Left ventricle myocardium inferior (tissue), 1 donor: ENCODE measurements around the gene WBP2NL. TPM values are rescaled to one million over a fixed set of nuclear protein-coding genes. Genes with fewer than 3 reads are reported as not detected.
"Not testable (repeated sequence)": the region's sequence is repeated elsewhere in the genome, so short reads cannot be mapped to it uniquely, and the experiment has no call there.

ENCODE experiments used
- DNase-seq: peaks from one replicate; pipeline ENCODE4 v3.0.0-alpha.2; 2020
- H3K27ac ChIP-seq: fragments of 200-600 bp; replicated peaks from 2 replicates; pipeline ENCODE4 v1.8.0; 2021
- H3K27me3 ChIP-seq: fragments of 200-600 bp; 2 replicates; pipeline ENCODE4 v1.8.0; 2021; ENCODE audit warnings: low read depth
- H3K36me3 ChIP-seq: fragments of 200-600 bp; 2 replicates; pipeline ENCODE4 v1.8.0; 2021
- H3K4me1 ChIP-seq: fragments of 200-600 bp; 2 replicates; pipeline ENCODE4 v1.8.0; 2021
- H3K4me3 ChIP-seq: fragments of 200-600 bp; 2 replicates; pipeline ENCODE4 v1.8.0; 2021; ENCODE audit warnings: mild to moderate bottlenecking, moderate library complexity
- H3K9me3 ChIP-seq: fragments of 200-600 bp; replicated peaks from 2 replicates; pipeline ENCODE4 v1.8.0; 2021
- intact Hi-C: fragments of 100-400 bp; cut with micrococcal nuclease; formaldehyde crosslinking; loops from one replicate; pipeline ENCODE4 v1.11.0; 2022
- long read RNA-seq: library from polyadenylated mRNA; unstranded; transcript quantifications from one replicate; pipeline ENCODE4 v2.0.0, GENCODE V29; 2021
- total RNA-seq: library from RNA; stranded (reverse); fragmentation: NEBNext Ultra II Directional; extraction: Animal tissue kit (Norgen Biotek cat#: 25700); gene quantifications from one replicate; pipeline ENCODE4 v1.2.1, GENCODE V29; 2021
- TF ChIP-seq, protein P1 (sequence below): fragments of 200-600 bp; IDR thresholded peaks from 2 replicates; pipeline ENCODE4 v1.8.0; 2021; ENCODE audit warnings: antibody characterized with exemption, mild to moderate bottlenecking, borderline replicate concordance
- donor health status: DM: no; HTN: yes; CAD: no; lungs with severe emphysema.

Gene WBP2NL, protein sequence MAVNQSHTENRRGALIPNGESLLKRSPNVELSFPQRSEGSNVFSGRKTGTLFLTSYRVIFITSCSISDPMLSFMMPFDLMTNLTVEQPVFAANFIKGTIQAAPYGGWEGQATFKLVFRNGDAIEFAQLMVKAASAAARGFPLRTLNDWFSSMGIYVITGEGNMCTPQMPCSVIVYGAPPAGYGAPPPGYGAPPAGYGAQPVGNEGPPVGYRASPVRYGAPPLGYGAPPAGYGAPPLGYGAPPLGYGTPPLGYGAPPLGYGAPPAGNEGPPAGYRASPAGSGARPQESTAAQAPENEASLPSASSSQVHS
- 0.22 TPM for total RNA-seq
- long read RNA-seq = 0 reads

DNA sequence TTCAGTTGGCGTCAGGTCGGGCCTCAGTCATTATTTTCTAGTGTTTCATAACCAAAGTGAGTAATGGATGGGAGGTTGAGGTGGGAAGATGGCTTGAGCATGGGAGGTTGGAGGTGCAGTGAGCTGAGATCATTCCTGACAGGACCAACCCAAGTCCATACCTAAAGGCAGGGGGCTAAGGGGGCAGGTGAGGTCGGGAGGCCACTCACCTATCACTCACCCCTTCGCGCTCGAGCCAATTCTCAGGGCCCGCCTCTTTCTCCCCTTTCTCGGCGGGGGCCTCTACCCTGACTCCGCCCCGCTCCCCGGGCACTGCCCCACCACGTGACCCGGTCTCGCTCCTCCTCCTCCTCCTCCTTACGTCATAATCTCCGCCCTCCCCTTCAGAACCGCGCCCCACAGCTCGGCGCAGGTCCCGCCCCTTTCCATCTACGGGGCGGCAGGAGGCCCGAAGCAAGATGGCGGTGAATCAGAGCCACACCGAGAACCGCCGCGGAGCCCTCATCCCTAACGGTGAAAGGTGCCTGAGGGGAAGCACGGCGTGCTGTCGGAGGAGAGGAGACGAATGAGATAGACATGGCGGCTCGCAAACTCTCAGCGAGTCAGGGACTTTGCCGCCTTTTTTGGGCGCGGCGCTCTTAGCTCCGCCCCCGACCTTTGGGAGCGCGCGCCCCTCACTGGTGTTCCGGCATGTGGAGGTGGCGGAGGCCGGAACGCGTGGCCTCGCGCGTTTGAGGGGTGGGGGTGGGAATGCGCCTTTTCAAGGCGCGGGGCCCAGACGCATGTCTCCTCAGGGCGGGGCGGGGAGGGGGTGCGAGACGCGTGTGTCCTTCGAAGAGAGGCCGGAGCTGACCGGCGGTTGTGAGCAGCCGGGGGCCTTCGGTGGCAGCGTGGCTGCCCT lies at the start of gene WBP2NL:
TSS of gene WBP2NL (plus strand) at position 428 of the 901 bp plus-strand sequence. CDS start at position 459, 31 bp downstream.
- DNase-seq = peak; percentile 73
- Histone ChIP-seq H3K4me3 (peak within 1 kb of the TSS; percentile 62), H3K4me1 (peaks cover 9% of the 10 kb centered on the region), H3K9me3 (no peaks in the 10 kb centered on the region), H3K36me3 (no peaks in the 10 kb centered on the region), H3K27me3 (peaks cover 26% of the 10 kb centered on the region), H3K27ac (no peak within 1 kb of the TSS)
- TF ChIP-seq, protein P1, sequence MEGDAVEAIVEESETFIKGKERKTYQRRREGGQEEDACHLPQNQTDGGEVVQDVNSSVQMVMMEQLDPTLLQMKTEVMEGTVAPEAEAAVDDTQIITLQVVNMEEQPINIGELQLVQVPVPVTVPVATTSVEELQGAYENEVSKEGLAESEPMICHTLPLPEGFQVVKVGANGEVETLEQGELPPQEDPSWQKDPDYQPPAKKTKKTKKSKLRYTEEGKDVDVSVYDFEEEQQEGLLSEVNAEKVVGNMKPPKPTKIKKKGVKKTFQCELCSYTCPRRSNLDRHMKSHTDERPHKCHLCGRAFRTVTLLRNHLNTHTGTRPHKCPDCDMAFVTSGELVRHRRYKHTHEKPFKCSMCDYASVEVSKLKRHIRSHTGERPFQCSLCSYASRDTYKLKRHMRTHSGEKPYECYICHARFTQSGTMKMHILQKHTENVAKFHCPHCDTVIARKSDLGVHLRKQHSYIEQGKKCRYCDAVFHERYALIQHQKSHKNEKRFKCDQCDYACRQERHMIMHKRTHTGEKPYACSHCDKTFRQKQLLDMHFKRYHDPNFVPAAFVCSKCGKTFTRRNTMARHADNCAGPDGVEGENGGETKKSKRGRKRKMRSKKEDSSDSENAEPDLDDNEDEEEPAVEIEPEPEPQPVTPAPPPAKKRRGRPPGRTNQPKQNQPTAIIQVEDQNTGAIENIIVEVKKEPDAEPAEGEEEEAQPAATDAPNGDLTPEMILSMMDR = no peak
- intact Hi-C loops = no loop called here

DNA sequence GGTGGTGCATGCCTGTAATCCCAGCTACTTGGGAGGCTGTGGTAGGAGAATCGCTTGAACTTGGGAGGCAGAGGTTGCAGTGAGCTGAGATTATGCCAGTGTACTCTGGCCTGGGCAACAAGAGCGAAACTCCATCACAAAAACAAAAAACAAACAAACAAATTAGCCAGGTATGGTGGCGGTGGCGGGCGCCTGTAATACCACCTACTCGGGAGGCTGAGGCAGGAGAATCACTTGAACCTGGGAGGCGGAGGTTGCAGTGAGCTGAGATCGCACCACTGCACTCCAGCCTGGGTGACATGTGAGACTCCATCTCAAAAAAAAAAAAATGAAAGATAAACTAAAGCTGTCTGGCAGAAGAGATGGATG lies 49.7 kb upstream of the WBP2NL start:
- H3K9me3 ChIP-seq, DNase-seq, H3K36me3 ChIP-seq, intact Hi-C loops, H3K4me3 ChIP-seq, H3K27ac ChIP-seq: not testable (repeated sequence)
- Histone ChIP-seq H3K27me3 (peaks cover 22% of the 10 kb centered on the region), H3K4me1 (peaks cover 18% of the 10 kb centered on the region)

DNA sequence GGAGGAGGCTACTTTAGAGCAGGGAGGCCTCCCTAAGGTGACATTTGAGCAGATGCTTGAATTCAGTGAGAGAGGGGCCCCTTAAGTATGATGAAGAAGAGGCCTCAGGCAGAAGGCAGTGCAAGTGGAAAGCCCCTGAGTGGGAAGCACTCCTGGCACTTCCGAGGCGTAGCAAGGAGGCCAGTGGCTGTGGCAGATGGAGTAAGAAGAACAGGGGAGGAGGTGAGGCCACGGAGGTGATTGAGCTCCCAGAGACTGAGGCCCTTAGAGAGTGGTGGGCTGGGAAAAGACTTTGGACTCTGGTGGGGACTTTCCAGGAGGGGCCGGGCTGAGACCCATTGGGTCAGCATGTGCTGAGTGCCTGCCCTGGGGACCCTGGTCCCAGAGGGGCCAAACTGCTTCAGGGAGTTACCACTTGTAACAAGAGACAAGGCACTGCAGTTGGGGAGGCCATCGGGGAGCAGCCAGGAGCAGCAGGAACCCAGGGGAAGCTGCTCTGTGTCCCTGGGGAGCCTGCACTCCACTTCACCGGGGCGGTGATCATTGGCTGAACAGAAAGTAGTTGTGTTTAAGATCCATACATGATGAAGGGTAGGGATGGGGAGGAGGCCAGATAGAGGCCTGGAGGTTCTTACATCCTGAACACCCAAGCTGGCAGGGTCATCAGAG lies 49.2 kb upstream of the WBP2NL start:
- Histone ChIP-seq H3K36me3 (no peaks in the 10 kb centered on the region), H3K4me1 (peaks cover 18% of the 10 kb centered on the region), H3K27ac (no peak overlapping the region), H3K27me3 (peaks cover 26% of the 10 kb centered on the region), H3K4me3 (no peak overlapping the region), H3K9me3 (no peaks in the 10 kb centered on the region)
- TF ChIP-seq, protein P1 = no peak
- intact Hi-C loops = no loop called here
- DNase-seq = no peak

DNA sequence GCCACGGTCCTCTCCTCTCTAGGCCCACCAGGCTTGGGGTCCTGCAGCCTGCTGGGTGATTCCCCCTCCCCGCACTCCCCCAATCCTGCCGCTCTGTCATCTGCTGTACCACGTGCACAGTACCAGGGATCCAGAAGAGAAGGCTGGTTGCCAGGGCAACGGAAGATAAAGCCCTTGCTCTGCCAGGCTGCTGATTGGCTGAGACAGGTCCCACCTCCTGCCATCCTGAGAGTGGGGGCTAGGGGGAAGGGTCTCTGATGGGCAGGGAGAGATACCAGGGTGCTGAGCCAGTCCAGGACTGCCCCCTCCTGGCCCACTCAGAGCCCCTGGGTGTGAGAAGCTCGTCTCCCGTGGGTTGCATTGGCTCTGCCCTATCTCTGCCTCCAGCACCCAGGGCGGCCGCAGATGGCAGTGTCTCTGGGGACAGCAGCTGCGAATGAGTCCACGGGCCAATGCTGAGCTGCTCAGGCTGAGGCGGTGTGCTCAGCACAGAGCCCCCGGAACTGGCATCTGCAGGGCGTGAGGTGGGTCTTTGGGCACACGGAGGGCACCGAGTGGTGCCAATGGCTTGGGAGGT lies 46.6 kb upstream of the WBP2NL start, which contains the start of gene SMIM45:
TSS of gene SMIM45 (plus strand) at position 253 of the 577 bp plus-strand sequence.
- Histone ChIP-seq H3K36me3 (no peaks in the 10 kb centered on the region), H3K27ac (no peak within 1 kb of the TSS), H3K27me3 (peaks cover 34% of the 10 kb centered on the region), H3K9me3 (no peaks in the 10 kb centered on the region), H3K4me3 (no peak within 1 kb of the TSS), H3K4me1 (peaks cover 5% of the 10 kb centered on the region)
- intact Hi-C loops = no loop called here
- TF ChIP-seq, protein P1 = no peak
- no peak for DNase-seq

DNA sequence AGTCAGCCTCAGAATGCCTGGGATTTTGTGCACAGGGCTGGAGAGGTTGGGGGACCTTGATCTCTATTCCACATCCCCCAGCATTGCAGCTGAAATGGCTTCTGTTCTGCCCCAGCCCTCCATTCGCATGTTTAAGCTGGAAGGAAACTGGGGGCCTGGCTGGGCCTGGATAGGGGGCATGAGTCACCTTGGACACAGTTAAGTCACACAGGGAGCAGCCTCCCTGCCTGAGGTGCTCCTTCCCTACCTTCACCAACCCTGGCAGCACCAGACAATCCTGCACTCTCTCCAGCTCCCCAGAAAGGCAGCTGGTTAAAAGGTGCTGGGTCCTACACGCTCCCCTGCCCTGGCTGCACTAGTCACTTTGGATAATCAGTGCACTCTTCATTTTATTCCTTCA lies 45.9 kb upstream of the WBP2NL start:
- Histone ChIP-seq H3K4me3 (no peak overlapping the region), H3K9me3 (no peaks in the 10 kb centered on the region), H3K27ac (no peak overlapping the region), H3K27me3 (peaks cover 39% of the 10 kb centered on the region), H3K36me3 (no peaks in the 10 kb centered on the region), H3K4me1 (peaks cover 4% of the 10 kb centered on the region)
- intact Hi-C loops = no loop called here
- no peak for DNase-seq
- TF ChIP-seq, protein P1 = no peak
